Esophagus muscularis mucosa (tissue), 4 donors: Measurements from ENCODE around the gene DYNC1I2. TPM values are rescaled to one million over a fixed set of nuclear protein-coding genes. Genes with fewer than 3 reads are reported as not detected.

Experiments
- DNase-seq: peaks from one replicate; pipeline ENCODE4 v3.0.0-alpha.2; 2017; ENCODE audit errors: extremely low spot score
- H3K27ac ChIP-seq, 4 donors: fragments of 200-600 bp; sonication (generic); replicated peaks in 1 of 4; 1 replicate in 3 of 4; 2 replicates in 1 of 4; pipeline ENCODE4 v1.5.1; 2016 to 2019; ENCODE audit warnings: mild to moderate bottlenecking in 1 of 4
- H3K27me3 ChIP-seq, 4 donors: fragments of 200-600 bp; sonication (generic); one replicate each; pipeline versions ENCODE4 v1.5.1 to v1.6.0; 2016 to 2019
- H3K36me3 ChIP-seq, 4 donors: fragments of 200-600 bp; sonication (generic); one replicate each; pipeline ENCODE4 v1.5.1; 2016 to 2019
- H3K4me1 ChIP-seq, 4 donors: fragments of 200-600 bp; sonication (generic); one replicate each; pipeline ENCODE4 v1.5.1; 2016 to 2019
- H3K4me3 ChIP-seq, 4 donors: fragments of 200-600 bp; sonication (generic); 1 replicate in 2 of 4; 2 replicates in 2 of 4; pipeline ENCODE4 v1.5.1; 2016 to 2019; ENCODE audit warnings: mild to moderate bottlenecking in 4 of 4, moderate library complexity in 1 of 4
- H3K9me3 ChIP-seq, 4 donors: fragments of 200-600 bp; sonication (generic); 1 replicate in 3 of 4; 2 replicates in 1 of 4; pipeline ENCODE4 v1.5.1; 2016 to 2019
- CTCF ChIP-seq, 3 experiments: fragments of 200-600 bp in 2 of 3; fragments of 450-650 bp in 1 of 3; sonication (generic) in 2 of 3; IDR thresholded peaks; one replicate each; pipeline ENCODE4 v1.5.1; 2017 to 2019; ENCODE audit warnings: antibody characterized with exemption in 3 of 3, mild to moderate bottlenecking in 2 of 3, moderate library complexity in 1 of 3
- EP300 ChIP-seq: sonication (generic); formaldehyde crosslinking; IDR thresholded peaks from one replicate; pipeline ENCODE4 v1.6.1; 2017; ENCODE audit warnings: antibody characterized with exemption
- POLR2A ChIP-seq: fragments of 450-650 bp; IDR thresholded peaks from one replicate; pipeline ENCODE4 v1.6.1; 2017; ENCODE audit warnings: antibody characterized with exemption, moderate library complexity, mild to moderate bottlenecking, low read depth
- POLR2AphosphoS5 ChIP-seq, 2 donors: sonication (generic); formaldehyde crosslinking; IDR thresholded peaks; one replicate each; pipeline ENCODE4 v1.6.1; 2017; ENCODE audit warnings: antibody characterized with exemption in 2 of 2
- WGBS: methylation state at CpG from one replicate; pipeline ENCODE4 v1.1.5; 2018; 5-methylcytosine and 5-hydroxymethylcytosine counted together
- intact Hi-C: fragments of 100-400 bp; cut with DNase I; formaldehyde crosslinking; loops from one replicate; pipeline ENCODE4 v1.15.1; 2023
- total RNA-seq, 4 donors: library from RNA; depleted of rRNA; stranded (reverse); fragments of >200 nt; gene quantifications; one replicate each; pipeline versions ENCODE4 v1.1.0 to v1.2.1, GENCODE V29; 2016

Gene DYNC1I2
- total RNA-seq, 4 donors from 2014 or later: 99.1 to 122 (median 112) TPM

- WGBS: 79% methylated on average over 1 of the region's 1 CpG
- intact Hi-C loops: no loop called here
- DNase-seq: no peak
- H3K27me3 ChIP-seq: no peaks in the 10 kb centered on the region
- H3K27ac ChIP-seq: no peak overlapping the region
- H3K4me3 ChIP-seq: no peak overlapping the region
- no peaks in the 10 kb centered on the region for H3K36me3 ChIP-seq
- TF ChIP-seq POLR2A: no peak
- no peak for TF ChIP-seq CTCF (IDR thresholded peaks at IDR 0.05)
- TF ChIP-seq POLR2AphosphoS5 (IDR thresholded peaks at IDR 0.05): no peak
- TF ChIP-seq EP300: no peak
- H3K9me3 ChIP-seq: no peaks in the 10 kb centered on the region
- no peaks in the 10 kb centered on the region for H3K4me1 ChIP-seq
Measured at GRCh38 chr2:171673905-171674304, 13.4 kb upstream of the DYNC1I2 start.

GRCh38 chr2:171675810-171676345, 11.4 kb upstream of the DYNC1I2 start:
- no peaks in the 10 kb centered on the region for H3K4me1 ChIP-seq
- H3K9me3 ChIP-seq: no peaks in the 10 kb centered on the region
- H3K36me3 ChIP-seq: no peaks in the 10 kb centered on the region
- no peak for TF ChIP-seq POLR2AphosphoS5 (IDR thresholded peaks at IDR 0.05)
- TF ChIP-seq EP300: no peak
- no peak for TF ChIP-seq POLR2A
- TF ChIP-seq CTCF (IDR thresholded peaks at IDR 0.05): no peak
- no peak for DNase-seq
- no peaks in the 10 kb centered on the region for H3K27me3 ChIP-seq
- intact Hi-C loops: no loop called here
- H3K27ac ChIP-seq: no peak overlapping the region
- 87% methylated on average over 7 of the region's 7 CpGs for WGBS
- H3K4me3 ChIP-seq: no peak overlapping the region

GRCh38 chr2:171678619-171679018, 8.7 kb upstream of the DYNC1I2 start:
- Histone ChIP-seq H3K27me3 (no peaks in the 10 kb centered on the region), H3K4me3 (no peak overlapping the region), H3K36me3 (no peaks in the 10 kb centered on the region), H3K4me1 (no peaks in the 10 kb centered on the region), H3K27ac (no peak overlapping the region), H3K9me3 (no peaks in the 10 kb centered on the region)
- no peak for TF ChIP-seq CTCF (IDR thresholded peaks at IDR 0.05)
- TF ChIP-seq POLR2AphosphoS5 (IDR thresholded peaks at IDR 0.05): no peak
- TF ChIP-seq POLR2A: no peak
- no peak for TF ChIP-seq EP300
- no peak for DNase-seq
- intact Hi-C loops: no loop called here
- WGBS: 97% methylated on average over 1 of the region's 1 CpG

GRCh38 chr2:171688129-171688465, 828 bp downstream of the DYNC1I2 start:
- 0% methylated on average over 9 of the region's 10 CpGs for WGBS
- H3K9me3 ChIP-seq: no peaks in the 10 kb centered on the region
- H3K4me3 ChIP-seq: peak overlapping the region; percentile 74 to 94 (median 87)
- peak overlapping the region; percentile 76 to 87 (median 85) for H3K27ac ChIP-seq
- TF ChIP-seq POLR2A: no peak
- no peak for TF ChIP-seq EP300
- no peak for TF ChIP-seq CTCF (IDR thresholded peaks at IDR 0.05)
- TF ChIP-seq POLR2AphosphoS5 (IDR thresholded peaks at IDR 0.05): no peak
- peaks cover 15 to 28% (median 25%) of the 10 kb centered on the region in 4 donors for H3K4me1 ChIP-seq
- peaks cover 0 to 22% (median 12%) of the 10 kb centered on the region in 4 donors for H3K36me3 ChIP-seq
- H3K27me3 ChIP-seq: no peaks in the 10 kb centered on the region
- intact Hi-C loops: loop anchor here (10.0 kb wide), 2 partner anchors 93 to 253 kb away; partner anchors contain the start of genes DCAF17 and METTL8
- no peak for DNase-seq

- 92% methylated on average over 1 of the region's 1 CpG for WGBS
- H3K27me3 ChIP-seq: no peaks in the 10 kb centered on the region
Measured at GRCh38 chr2:171692331-171692730, 5.1 kb downstream of the DYNC1I2 start.

More at GRCh38 chr2:171692331-171692730, 5.1 kb downstream of the DYNC1I2 start:
- H3K9me3 ChIP-seq: no peaks in the 10 kb centered on the region
- intact Hi-C loops: no loop called here
- H3K36me3 ChIP-seq: peaks cover 10 to 58% (median 42%) of the 10 kb centered on the region in 4 donors
- no peak overlapping the region for H3K4me3 ChIP-seq
- no peak overlapping the region for H3K27ac ChIP-seq
- TF ChIP-seq CTCF (IDR thresholded peaks at IDR 0.05) (no peak), POLR2AphosphoS5 (IDR thresholded peaks at IDR 0.05) (no peak)
- DNase-seq: no peak
- peaks cover 15 to 28% (median 21%) of the 10 kb centered on the region in 4 donors for H3K4me1 ChIP-seq
